Stromal cell of bone marrow (primary cell): ENCODE measurements around the gene CDH2.
A peak's percentile ranks its signal among the peaks of the same experiment; 100 is the strongest.

Experiments
- DNase-seq: peaks from one replicate; pipeline ENCODE4 v3.0.0-alpha.2; 2012; ENCODE audit warnings: low read depth

CDH2 gene

GRCh38 chr18:28176948-28177827, at the start of gene CDH2:
TSS of gene CDH2 (minus strand) at chr18:28177130. CDS start at chr18:28177022, 108 bp downstream.
- DNase-seq: peak; percentile 73

DNA sequence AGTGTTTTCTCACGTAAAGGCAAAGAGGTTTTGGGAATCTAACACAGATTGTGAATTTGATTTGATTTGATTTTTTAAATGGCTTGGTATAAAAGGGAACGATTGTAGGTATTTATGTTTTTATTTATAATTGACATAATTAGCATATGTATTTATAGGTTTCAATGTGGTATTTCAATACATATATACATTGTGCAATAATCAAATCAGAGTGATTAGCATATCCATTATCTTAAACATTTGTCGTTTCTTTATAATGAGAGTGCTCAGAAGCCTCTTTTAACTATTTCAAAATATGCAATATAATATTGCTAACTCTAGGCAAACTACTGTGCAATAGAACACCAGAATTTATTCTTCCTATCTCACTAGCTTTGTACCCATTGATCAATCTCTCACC, 35.1 kb upstream of the CDH2 start:
- no peak for DNase-seq

GRCh38 chr18:28208712-28209265, 31.9 kb upstream of the CDH2 start:
- DNase-seq: no peak

DNA sequence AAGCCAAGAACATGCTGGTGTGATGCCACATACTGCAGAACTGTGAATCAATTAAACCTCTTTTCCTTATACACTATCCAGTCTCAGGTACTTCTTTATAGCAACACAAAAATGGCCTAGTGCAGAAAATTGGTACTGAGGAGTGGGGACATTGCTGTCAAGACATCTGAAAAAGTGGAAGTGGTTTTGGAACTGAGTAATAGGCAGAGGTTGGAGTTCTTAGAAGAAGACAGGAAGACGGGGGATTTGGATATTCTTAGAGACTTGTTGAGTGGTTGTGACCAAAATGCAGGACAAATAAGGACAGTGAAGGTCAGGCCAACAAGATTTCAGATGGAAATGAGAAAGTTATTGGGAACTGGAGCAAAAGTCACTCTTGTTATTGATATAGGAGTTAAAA, 31.3 kb upstream of the CDH2 start:
- no peak for DNase-seq

DNA sequence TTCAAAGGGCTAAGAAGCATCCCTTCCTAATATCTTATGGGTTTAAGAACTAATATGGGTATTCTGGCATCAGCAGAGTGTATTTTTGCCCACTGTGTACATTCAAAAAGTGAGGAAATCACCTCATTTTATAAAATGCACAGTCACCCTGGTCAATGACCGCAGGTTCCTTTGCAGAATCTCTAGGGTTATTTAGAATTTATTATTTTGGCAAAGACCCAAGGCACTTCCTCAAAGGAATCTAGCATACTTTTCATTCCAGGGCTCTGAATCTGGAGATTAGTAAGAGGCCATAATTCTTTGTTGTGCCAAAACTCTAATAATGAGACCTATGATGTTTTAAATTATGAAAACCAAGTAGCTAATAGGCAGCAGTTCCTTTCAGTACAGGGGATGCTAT, 27.2 kb upstream of the CDH2 start:
- DNase-seq: peak; percentile 25

DNA sequence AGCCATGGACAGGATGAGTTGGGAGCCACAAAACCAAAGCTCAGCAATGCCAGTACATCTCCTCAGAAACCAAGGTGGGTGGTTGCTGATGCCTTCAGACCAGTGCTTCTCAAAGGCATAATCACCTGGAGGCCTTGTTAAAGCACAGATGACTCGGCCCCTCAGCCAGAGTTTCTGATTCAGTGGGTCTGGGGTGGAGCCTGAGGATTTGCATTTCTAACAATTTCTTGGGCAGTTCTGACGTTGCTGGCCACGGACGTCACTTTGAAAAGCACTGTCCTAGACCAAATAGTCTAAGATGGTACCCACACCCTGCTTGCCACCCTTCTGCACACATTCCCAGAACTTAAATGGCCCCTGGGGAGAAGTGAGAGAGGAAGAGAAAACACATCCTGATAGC, 24.1 kb upstream of the CDH2 start:
- no peak for DNase-seq

GRCh38 chr18:28198620-28199019, 21.7 kb upstream of the CDH2 start:
- no peak for DNase-seq

DNA sequence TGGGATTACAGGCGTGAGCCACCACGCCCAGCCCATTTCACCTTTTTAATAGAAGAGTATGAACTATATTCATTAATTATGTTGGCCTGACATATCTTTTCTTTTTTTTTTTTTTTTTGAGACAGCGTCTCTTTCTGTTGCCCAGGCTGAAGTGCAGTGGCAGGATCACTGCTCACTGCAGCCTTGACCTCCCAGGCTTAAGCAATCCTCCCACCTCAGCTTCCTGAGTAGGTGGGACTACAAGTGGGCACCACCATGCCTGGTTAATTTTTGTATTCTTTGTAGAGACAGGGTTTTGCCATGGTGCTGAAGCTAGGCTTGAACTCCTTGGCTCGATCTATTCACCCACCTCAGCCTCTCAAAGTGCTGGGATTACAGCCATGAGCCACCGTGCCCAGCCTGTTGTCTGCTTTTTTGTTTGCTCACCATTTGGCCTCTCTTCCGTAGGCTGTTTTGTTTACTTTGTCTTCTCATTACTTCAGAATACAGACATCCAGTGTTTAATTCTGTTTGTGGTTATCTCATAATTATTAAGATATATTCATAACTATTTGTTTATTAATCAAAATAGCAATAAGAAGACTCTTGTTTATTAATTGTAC, 16.3 kb upstream of the CDH2 start:
- DNase-seq: no peak

DNA sequence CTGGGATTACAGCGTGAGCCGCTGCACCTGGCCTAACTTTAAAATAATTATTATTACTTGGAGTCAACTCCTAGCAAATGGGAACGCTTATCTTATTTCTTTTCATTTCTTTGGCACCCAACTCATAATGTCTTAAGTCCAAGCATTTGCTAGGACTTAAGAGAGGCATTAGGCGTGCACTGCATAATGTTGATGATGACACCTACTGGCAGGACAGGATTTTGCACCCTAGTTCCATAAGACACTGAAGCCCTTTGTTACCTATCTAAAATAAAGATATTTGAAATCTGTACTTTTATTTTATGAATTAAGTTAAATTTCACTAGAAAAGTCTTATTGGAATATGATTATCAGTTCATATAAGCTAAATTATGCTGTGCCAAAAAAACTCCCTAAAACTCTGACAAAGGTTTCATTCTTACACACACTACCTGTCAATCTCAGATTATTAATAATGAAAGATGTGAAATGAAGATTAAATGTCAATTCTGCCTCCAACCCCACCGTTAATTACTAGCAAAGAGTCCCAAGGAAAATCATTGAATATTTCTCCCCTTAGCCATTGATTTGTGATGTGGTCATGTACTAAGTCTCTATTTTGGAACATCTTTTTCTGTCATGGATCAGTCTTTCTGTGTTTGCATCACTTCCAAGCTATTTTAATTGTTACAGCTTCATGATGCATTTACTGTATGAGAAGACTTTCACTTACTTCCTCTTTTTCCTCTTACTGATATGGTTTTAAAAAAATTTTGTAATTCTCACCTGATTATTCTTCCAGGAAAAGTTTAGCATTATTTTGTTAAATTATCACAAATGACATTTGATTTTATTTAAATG, 12.7 kb upstream of the CDH2 start:
- DNase-seq: no peak

- DNase-seq: no peak
These were observed 8.2 kb upstream of the CDH2 start for GRCh38 chr18:28185121-28185520.

DNA sequence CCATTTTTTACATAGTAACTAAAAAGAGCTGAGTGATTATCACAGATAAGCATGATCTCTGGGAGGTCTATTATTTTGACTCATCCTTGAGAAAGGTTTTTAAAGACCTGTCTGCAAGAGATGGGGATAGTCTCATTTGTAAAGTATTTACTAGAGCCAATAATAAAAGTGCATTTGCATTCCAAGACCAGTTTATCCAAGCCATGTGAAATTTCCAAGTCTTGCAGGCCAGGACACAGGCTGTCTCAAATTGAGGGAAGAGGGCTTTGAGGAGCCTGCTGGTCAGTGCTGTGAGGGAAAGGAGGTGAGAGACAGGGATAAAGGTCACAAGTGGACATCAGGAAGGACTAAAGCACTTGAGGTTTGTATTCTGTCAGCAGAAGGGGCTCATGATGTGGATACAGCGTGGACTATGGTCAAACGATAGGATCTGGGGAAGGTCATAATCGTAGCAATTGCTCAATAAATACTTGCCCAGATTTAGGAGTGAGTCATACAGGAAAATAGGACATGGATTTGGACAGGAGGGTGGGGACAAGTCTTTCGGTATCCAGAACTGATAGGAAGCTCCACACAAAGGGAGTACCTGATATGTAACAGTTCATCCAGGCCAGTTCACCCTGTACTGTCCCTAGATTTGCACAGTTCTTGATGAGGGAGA, 6.6 kb upstream of the CDH2 start:
- no peak for DNase-seq

GRCh38 chr18:28181616-28182015, 4.7 kb upstream of the CDH2 start:
- no peak for DNase-seq

DNA sequence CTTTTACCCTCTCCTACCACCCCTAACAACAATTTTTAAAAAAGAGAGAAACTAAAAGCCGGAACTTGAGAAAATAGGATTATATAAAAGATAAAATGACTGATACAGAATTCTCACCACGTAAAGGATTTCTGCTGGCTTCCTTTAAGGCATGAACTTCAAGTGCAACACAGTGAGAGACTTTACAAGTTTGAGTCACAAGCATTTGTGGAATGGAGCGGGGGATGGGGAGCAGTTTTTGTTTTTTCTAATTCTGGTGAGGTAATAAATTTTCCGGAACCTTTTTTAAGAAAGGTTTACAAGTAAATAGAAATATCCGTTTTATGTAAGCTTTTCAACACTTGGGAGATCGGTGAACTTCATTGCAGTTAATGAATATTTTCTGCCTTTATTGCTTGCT, 1.8 kb upstream of the CDH2 start:
- no peak for DNase-seq

GRCh38 chr18:28177828-28178635, 1.1 kb upstream of the CDH2 start:
- no peak for DNase-seq

DNA sequence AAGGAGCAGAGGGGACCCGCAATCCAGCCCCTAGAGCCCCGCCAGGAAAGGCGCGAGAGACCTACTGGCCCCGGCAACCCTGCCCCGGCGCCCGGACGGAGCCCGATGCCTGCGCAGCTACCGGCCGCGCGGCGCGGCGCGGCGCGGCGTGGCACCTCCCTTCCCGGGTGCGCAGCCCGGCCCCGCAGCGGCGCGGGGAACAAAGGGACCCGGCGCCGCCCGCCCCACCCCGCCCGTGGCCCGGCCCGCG, 307 bp downstream of the CDH2 start:
- no peak for DNase-seq

DNA sequence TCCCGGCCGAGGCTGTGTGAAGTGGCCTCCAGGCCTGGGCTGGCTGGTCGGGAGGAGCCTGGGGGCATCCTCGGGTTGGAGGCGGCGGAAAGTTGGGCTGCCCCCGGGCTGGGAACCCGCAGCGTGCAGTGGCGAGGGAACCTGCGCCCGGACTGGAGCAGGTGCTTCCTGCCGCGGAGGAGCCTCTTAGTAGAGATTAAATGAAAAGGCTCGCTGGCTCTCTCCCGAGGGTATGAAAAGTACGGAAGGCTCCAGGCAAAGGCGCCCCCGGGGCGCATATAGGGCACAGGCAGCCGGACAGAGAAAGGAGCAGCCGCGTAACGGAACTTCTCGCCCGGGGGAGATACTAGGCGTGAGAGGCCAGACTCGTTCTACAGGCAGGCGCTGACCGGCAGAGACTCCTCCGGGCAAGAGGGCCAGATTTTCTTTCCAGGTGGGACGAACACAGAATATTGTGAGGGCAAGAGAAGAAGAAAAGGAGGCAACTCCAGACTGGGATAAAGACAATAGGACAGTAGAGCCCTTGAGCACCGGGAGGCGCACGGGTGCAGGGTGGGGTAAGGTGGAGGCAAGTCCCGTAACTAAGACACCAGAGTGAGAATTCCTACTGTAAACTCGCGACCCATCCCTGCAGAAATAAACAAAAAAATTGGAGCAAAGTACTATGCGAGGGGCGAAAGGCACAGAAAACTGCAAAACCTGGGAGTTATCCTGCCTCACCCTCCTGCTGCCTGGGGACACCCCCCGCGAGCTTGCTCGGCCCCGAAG, 816 bp downstream of the CDH2 start:
- DNase-seq: no peak

- no peak for DNase-seq
These were observed 1.6 kb downstream of the CDH2 start for GRCh38 chr18:28175150-28175929.

DNA sequence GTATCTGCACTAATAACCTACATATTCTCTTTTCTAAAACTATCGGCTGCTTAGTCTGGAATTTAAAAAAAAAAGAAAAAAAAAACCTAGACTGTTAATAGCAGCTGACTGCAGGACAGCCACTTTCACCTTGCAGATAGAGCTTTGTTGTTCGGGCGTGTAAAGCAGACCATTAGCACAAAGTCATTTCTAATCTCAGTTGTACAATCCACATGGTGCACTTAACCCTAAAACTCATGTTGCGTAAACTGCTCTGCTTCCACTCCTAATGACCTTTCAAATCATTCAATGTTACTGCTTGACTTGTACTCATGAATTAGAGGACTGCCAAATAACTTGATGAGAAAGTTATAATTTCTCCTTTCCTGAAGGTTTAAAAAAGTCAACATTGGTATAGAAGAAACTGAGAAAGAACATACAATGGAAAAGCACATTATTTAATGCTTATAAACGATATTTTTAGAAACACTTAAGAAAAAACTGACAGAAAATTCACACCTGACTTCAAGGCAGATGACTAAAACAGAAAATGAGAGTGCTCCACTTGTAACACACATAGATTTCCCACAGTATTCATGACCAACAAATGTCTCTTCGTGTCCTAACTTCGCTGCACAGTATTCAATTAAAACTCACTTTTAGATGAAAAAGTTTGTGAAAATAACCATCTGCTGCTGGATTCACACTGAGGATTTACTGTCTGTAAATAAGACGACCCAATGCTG, 2.6 kb downstream of the CDH2 start:
- no peak for DNase-seq

DNA sequence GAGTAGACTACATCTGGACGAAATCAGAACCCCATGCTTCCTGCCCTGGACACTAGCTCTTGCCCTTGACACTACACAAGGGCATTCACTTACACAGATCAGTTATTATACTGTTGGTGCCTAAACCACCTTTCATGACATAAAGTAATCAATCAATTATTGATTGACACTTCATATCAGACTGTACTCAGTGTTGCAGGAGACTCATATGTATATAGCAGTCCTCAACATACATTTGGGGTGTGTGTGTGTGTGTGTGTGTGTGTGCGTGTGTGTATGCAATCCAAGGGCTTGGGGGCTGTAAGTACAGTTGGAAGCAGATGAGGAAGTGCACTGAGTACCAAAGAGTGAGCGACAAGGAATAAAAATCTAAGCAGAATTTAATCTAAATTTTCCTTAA, 5.1 kb downstream of the CDH2 start:
- no peak for DNase-seq
